ENCODE results near the gene ENTPD7. TPM values are rescaled to one million over a fixed set of nuclear protein-coding genes. Genes with fewer than 3 reads are reported as not detected.

Gene ENTPD7
- polyA plus RNA-seq, 1 donor from 2014 or later, result 4.1 TPM

DNA sequence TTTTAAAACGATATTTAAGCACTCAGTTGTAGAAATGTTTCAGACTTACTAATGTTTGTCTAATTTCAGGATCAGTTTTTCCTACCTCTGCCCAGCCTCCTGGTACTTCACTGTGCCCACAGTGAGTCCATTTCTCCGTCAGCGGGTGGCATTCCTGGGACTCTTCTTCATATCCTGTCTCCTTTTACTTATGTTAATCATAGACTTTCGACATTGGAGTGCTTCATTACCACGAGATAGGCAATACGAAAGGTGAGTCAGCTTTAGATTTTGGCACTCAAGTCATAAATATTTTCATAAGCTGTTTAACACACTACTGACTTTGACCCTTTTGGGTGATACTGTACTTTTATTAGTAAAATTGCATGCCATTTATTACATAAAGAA lies 2.1 kb downstream of the ENTPD7 start:
- Histone ChIP-seq H3K27me3 (ENCODE audit: insufficient read depth, low read depth, low read length) (no peaks in the 10 kb centered on the region), H3K27ac (ENCODE audit: low read length) (no peak overlapping the region), H3K4me3 (ENCODE audit: low read length) (peak overlapping the region; percentile 4), H3F3A (ENCODE audit: insufficient read depth, low read length, poor library complexity, severe bottlenecking) (no peaks in the 10 kb centered on the region), H3K9me2 (ENCODE audit: insufficient read depth, low read length) (no peaks in the 10 kb centered on the region), H3K79me2 (replicated peaks; ENCODE audit: insufficient read depth, low read length) (no peaks in the 10 kb centered on the region), H3K36me3 (ENCODE audit: insufficient read depth, low read length) (no peaks in the 10 kb centered on the region), H3K9ac (ENCODE audit: low read length) (no peak overlapping the region), H4K20me1 (ENCODE audit: insufficient read depth) (no peaks in the 10 kb centered on the region), H3K9me3 (ENCODE audit: low read length) (no peaks in the 10 kb centered on the region), H2AFZ (ENCODE audit: low read depth, low read length) (no peak overlapping the region), H3K4me2 (ENCODE audit: low read length) (no peak overlapping the region)
- TF ChIP-seq EZH2 (IDR thresholded peaks at IDR 0.05; ENCODE audit: borderline replicate concordance, insufficient read depth, low read length, poor library complexity, severe bottlenecking) (no peak), REST (IDR thresholded peaks at IDR 0.05; ENCODE audit: borderline replicate concordance) (no peak), POLR2AphosphoS5 (IDR thresholded peaks at IDR 0.05) (no peak), SMC3 (conservative IDR thresholded peaks at IDR 0.05; ENCODE audit: poor library complexity) (no peak), RAD21 (conservative IDR thresholded peaks at IDR 0.05) (no peak), TAF1 (IDR thresholded peaks at IDR 0.05; ENCODE audit: low read depth) (no peak), EP300 (conservative IDR thresholded peaks at IDR 0.05; ENCODE audit: poor library complexity, severe bottlenecking) (no peak), MXI1 (conservative IDR thresholded peaks at IDR 0.05; ENCODE audit: poor library complexity, severe bottlenecking) (no peak)

GRCh38 chr10:99665304-99665703 lies 6.0 kb downstream of the ENTPD7 start:
- H2AFZ ChIP-seq (ENCODE audit: low read depth, low read length), result no peak overlapping the region

More at GRCh38 chr10:99665304-99665703, 6.0 kb downstream of the ENTPD7 start:
- no peaks in the 10 kb centered on the region for H4K20me1 ChIP-seq (ENCODE audit: insufficient read depth)
- no peak overlapping the region for H3K27ac ChIP-seq (ENCODE audit: low read length)
- no peaks in the 10 kb centered on the region for H3K79me2 ChIP-seq (replicated peaks; ENCODE audit: insufficient read depth, low read length)
- H3F3A ChIP-seq (ENCODE audit: insufficient read depth, low read length, poor library complexity, severe bottlenecking), result no peaks in the 10 kb centered on the region
- H3K9ac ChIP-seq (ENCODE audit: low read length), result no peak overlapping the region
- no peaks in the 10 kb centered on the region for H3K27me3 ChIP-seq (ENCODE audit: insufficient read depth, low read depth, low read length)
- H3K4me2 ChIP-seq (ENCODE audit: low read length), result no peak overlapping the region
- no peak overlapping the region for H3K4me3 ChIP-seq (ENCODE audit: low read length)
- H3K9me2 ChIP-seq (ENCODE audit: insufficient read depth, low read length), result no peaks in the 10 kb centered on the region
- TF ChIP-seq EZH2 (IDR thresholded peaks at IDR 0.05; ENCODE audit: borderline replicate concordance, insufficient read depth, low read length, poor library complexity, severe bottlenecking), result no peak
- no peak for TF ChIP-seq POLR2AphosphoS5 (IDR thresholded peaks at IDR 0.05)
- TF ChIP-seq SMC3 (conservative IDR thresholded peaks at IDR 0.05; ENCODE audit: poor library complexity), result no peak
- no peak for TF ChIP-seq EP300 (conservative IDR thresholded peaks at IDR 0.05; ENCODE audit: poor library complexity, severe bottlenecking)
- TF ChIP-seq REST (IDR thresholded peaks at IDR 0.05; ENCODE audit: borderline replicate concordance), result no peak
- TF ChIP-seq TAF1 (IDR thresholded peaks at IDR 0.05; ENCODE audit: low read depth), result no peak
- TF ChIP-seq, protein P1, sequence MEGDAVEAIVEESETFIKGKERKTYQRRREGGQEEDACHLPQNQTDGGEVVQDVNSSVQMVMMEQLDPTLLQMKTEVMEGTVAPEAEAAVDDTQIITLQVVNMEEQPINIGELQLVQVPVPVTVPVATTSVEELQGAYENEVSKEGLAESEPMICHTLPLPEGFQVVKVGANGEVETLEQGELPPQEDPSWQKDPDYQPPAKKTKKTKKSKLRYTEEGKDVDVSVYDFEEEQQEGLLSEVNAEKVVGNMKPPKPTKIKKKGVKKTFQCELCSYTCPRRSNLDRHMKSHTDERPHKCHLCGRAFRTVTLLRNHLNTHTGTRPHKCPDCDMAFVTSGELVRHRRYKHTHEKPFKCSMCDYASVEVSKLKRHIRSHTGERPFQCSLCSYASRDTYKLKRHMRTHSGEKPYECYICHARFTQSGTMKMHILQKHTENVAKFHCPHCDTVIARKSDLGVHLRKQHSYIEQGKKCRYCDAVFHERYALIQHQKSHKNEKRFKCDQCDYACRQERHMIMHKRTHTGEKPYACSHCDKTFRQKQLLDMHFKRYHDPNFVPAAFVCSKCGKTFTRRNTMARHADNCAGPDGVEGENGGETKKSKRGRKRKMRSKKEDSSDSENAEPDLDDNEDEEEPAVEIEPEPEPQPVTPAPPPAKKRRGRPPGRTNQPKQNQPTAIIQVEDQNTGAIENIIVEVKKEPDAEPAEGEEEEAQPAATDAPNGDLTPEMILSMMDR (IDR thresholded peaks at IDR 0.05; ENCODE audit: poor library complexity, severe bottlenecking), result no peak
- no peak for TF ChIP-seq RAD21 (conservative IDR thresholded peaks at IDR 0.05)
- no peak for TF ChIP-seq MXI1 (conservative IDR thresholded peaks at IDR 0.05; ENCODE audit: poor library complexity, severe bottlenecking)
- no peaks in the 10 kb centered on the region for H3K9me3 ChIP-seq (ENCODE audit: low read length)
- H3K36me3 ChIP-seq (ENCODE audit: insufficient read depth, low read length), result no peaks in the 10 kb centered on the region

All from neural cell (in vitro differentiated cells).